Measurements from ENCODE around the gene DPEP1. TPM values are rescaled to one million over a fixed set of nuclear protein-coding genes. Genes with fewer than 3 reads are reported as not detected.
"Not testable (repeated sequence)": the region's sequence is repeated elsewhere in the genome, so short reads cannot be mapped to it uniquely, and the experiment has no call there.

Gene DPEP1
- polyA plus RNA-seq, 10 donors = 0.18 to 2.1 (median 0.94) TPM

- no peak for DNase-seq
Measured at GRCh38 chr16:89576153-89577054, 37.0 kb upstream of the DPEP1 start.

GRCh38 chr16:89577055-89577759 lies 36.2 kb upstream of the DPEP1 start:
- DNase-seq = no peak

GRCh38 chr16:89579351-89579750 lies 34.1 kb upstream of the DPEP1 start:
- DNase-seq = no peak

- peak in 1 of 3 donors; percentile 90 for DNase-seq
Measured at GRCh38 chr16:89581045-89581695, 32.3 kb upstream of the DPEP1 start.

- DNase-seq = no peak
Measured at GRCh38 chr16:89581861-89582563, 31.4 kb upstream of the DPEP1 start.

- no peak for DNase-seq
Measured at GRCh38 chr16:89582614-89583196, 30.7 kb upstream of the DPEP1 start.

GRCh38 chr16:89583197-89583894 lies 30.1 kb upstream of the DPEP1 start:
- no peak for DNase-seq

- DNase-seq = no peak
Measured at GRCh38 chr16:89583895-89584644, 29.4 kb upstream of the DPEP1 start.

- DNase-seq = no peak
Measured at GRCh38 chr16:89584768-89585549, 28.5 kb upstream of the DPEP1 start.

- DNase-seq = no peak
Measured at GRCh38 chr16:89586218-89586617, 27.2 kb upstream of the DPEP1 start.

- no peak for DNase-seq
Measured at GRCh38 chr16:89586853-89587252, 26.6 kb upstream of the DPEP1 start.

GRCh38 chr16:89587676-89588075 lies 25.8 kb upstream of the DPEP1 start:
- not testable (repeated sequence) for DNase-seq

GRCh38 chr16:89588413-89589109 lies 24.9 kb upstream of the DPEP1 start:
- DNase-seq = no peak

GRCh38 chr16:89589241-89589926 lies 24.1 kb upstream of the DPEP1 start:
- no peak for DNase-seq

GRCh38 chr16:89593841-89594240 lies 19.6 kb upstream of the DPEP1 start:
- DNase-seq = no peak

- no peak for DNase-seq
Measured at GRCh38 chr16:89595330-89596060, 17.9 kb upstream of the DPEP1 start.

GRCh38 chr16:89596061-89596689 lies 17.3 kb upstream of the DPEP1 start:
- DNase-seq = no peak
